Astrocyte (in vitro differentiated cells and primary cell): ENCODE data around the gene TTLL9. TPM values are rescaled to one million over a fixed set of nuclear protein-coding genes. Genes with fewer than 3 reads are reported as not detected.
A peak's percentile ranks its signal among the peaks of the same experiment; 100 is the strongest.

Source experiments
- DNase-seq: peaks from one replicate; pipeline ENCODE4 v3.0.0-alpha.2; 2010; ENCODE audit warnings: low read depth
- FAIRE-seq: peaks from 2 replicates; lab custom pipeline; 2011; peaks lifted over from hg19 to GRCh38; lab: Jason Lieb, UNC
- H2AFZ ChIP-seq: 2 replicates; pipeline ENCODE4 v1.6.0; 2012; ENCODE audit warnings: low read depth, low read length, inconsistent platforms
- H3K27ac ChIP-seq: 2 replicates; pipeline ENCODE4 v1.5.1; 2011; ENCODE audit warnings: low read depth, low read length, inconsistent platforms
- H3K27me3 ChIP-seq: 2 replicates; pipeline ENCODE4 v1.6.0; 2011; ENCODE audit warnings: low read length, inconsistent platforms; ENCODE audit not compliant: insufficient read depth
- H3K36me3 ChIP-seq: 2 replicates; pipeline ENCODE4 v1.5.1; 2011; ENCODE audit warnings: low read length, inconsistent platforms; ENCODE audit not compliant: insufficient read depth
- H3K4me1 ChIP-seq: 2 replicates; pipeline ENCODE4 v1.5.1; 2011; ENCODE audit warnings: low read length, inconsistent platforms; ENCODE audit not compliant: insufficient read depth
- H3K4me2 ChIP-seq: 2 replicates; pipeline ENCODE4 v1.6.0; 2012; ENCODE audit warnings: low read length, inconsistent platforms
- H3K4me3 ChIP-seq: 2 replicates; pipeline ENCODE4 v1.5.1; 2011; ENCODE audit warnings: low read depth, mild to moderate bottlenecking, low read length, inconsistent platforms; ENCODE audit not compliant: insufficient read depth
- H3K79me2 ChIP-seq: 2 replicates; pipeline ENCODE4 v1.6.0; 2012; ENCODE audit warnings: mild to moderate bottlenecking, low read length, inconsistent platforms; ENCODE audit not compliant: insufficient read depth
- H3K9ac ChIP-seq: 2 replicates; pipeline ENCODE4 v1.6.0; 2012; ENCODE audit warnings: mild to moderate bottlenecking, low read length, inconsistent platforms
- H3K9me3 ChIP-seq: 2 replicates; pipeline ENCODE4 v1.5.1; 2012; ENCODE audit warnings: low read depth, mild to moderate bottlenecking, low read length, inconsistent platforms; ENCODE audit not compliant: insufficient read depth
- H4K20me1 ChIP-seq: 2 replicates; pipeline ENCODE4 v1.6.0; 2012; ENCODE audit warnings: low read length, inconsistent platforms; ENCODE audit not compliant: insufficient read depth
- H3K27ac Mint-ChIP-seq: one replicate; pipeline ENCODE4 v1.8.0; 2021; ENCODE audit warnings: mild to moderate bottlenecking, mixed read lengths; ENCODE audit not compliant: unreplicated experiment
- H3K27me3 Mint-ChIP-seq: one replicate; pipeline ENCODE4 v1.8.0; 2021; ENCODE audit warnings: low read depth, mixed read lengths; ENCODE audit not compliant: unreplicated experiment
- H3K36me3 Mint-ChIP-seq: one replicate; pipeline ENCODE4 v1.8.0; 2021; ENCODE audit warnings: low read depth, mixed read lengths; ENCODE audit not compliant: unreplicated experiment
- H3K4me1 Mint-ChIP-seq: one replicate; pipeline ENCODE4 v1.8.0; 2021; ENCODE audit warnings: low read depth, mixed read lengths; ENCODE audit not compliant: unreplicated experiment
- H3K4me3 Mint-ChIP-seq: one replicate; pipeline ENCODE4 v1.8.0; 2021; ENCODE audit warnings: mild to moderate bottlenecking, moderate library complexity, mixed read lengths; ENCODE audit not compliant: unreplicated experiment
- H3K9me3 Mint-ChIP-seq: one replicate; pipeline ENCODE4 v1.8.0; 2021; ENCODE audit warnings: mild to moderate bottlenecking, mixed read lengths; ENCODE audit not compliant: unreplicated experiment
- EZH2 ChIP-seq: IDR thresholded peaks from 2 replicates; pipeline ENCODE4 v1.6.1; 2012; ENCODE audit warnings: mild to moderate bottlenecking, low read length, inconsistent platforms; ENCODE audit not compliant: insufficient read depth
- total RNA-seq: library from RNA; stranded (reverse); gene quantifications from 2 replicates; pipeline ENCODE4 v1.2.1, GENCODE V29; 2021
- TF ChIP-seq, protein P1 (sequence below): IDR thresholded peaks from 2 replicates; pipeline ENCODE4 v1.5.1; 2011; ENCODE audit warnings: low read depth, mild to moderate bottlenecking, inconsistent platforms, low read length, moderate library complexity; ENCODE audit not compliant: insufficient read depth

TTLL9 gene
- total RNA-seq, 1 donor from 2014 or later, result 0.41 TPM

DNA sequence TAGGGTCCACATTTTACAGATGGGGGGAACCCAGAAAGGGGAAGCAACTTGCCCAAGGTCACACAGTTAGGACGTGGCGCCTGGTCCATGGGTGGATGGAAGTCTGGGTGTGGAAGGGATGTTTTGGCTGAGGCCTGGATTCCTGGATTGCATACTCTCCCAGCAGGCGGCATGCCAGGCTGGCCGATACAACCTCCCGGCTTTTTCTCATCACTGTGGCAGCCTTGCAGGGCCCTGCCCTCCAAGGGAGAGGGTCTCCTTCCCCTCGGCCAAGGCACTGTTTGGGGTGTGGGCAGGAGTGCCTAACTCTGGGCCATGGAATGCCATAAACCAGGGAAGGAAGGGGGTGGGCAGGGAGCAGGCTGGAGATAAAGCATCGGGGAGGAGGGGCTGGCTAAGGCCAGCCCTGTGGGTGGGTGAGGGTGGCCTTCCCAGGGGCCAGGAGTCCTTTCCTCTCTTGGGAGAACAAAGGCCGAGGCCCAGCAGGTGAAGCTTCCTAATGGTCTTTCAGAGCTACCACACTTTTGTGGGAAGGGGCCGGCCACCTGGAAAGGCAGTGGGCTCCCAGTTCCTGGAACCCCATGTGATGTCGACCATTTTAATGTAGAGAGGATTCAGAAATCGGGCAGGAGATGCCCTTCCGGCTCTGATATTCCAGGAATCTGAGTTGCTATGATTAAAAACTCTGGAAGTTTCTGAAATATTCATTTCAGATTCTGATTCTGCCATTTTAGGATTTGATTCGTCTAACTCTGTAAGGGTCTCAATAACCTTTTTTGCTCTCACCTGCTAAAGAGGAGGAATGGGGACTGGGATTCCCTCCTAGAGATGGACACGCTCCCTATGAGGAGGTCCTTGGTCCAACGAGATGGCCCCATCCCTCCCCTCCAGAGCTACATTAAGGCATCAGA, 29.3 kb upstream of the TTLL9 start:
- TF ChIP-seq EZH2, result no peak
- TF ChIP-seq, protein P1, sequence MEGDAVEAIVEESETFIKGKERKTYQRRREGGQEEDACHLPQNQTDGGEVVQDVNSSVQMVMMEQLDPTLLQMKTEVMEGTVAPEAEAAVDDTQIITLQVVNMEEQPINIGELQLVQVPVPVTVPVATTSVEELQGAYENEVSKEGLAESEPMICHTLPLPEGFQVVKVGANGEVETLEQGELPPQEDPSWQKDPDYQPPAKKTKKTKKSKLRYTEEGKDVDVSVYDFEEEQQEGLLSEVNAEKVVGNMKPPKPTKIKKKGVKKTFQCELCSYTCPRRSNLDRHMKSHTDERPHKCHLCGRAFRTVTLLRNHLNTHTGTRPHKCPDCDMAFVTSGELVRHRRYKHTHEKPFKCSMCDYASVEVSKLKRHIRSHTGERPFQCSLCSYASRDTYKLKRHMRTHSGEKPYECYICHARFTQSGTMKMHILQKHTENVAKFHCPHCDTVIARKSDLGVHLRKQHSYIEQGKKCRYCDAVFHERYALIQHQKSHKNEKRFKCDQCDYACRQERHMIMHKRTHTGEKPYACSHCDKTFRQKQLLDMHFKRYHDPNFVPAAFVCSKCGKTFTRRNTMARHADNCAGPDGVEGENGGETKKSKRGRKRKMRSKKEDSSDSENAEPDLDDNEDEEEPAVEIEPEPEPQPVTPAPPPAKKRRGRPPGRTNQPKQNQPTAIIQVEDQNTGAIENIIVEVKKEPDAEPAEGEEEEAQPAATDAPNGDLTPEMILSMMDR, result no peak
- Mint-ChIP-seq H3K27me3 (no peaks in the 10 kb centered on the region), H3K4me1 (peaks cover 44% of the 10 kb centered on the region), H3K9me3 (peaks cover 3% of the 10 kb centered on the region), H3K27ac (peak overlapping the region; percentile 75), H3K4me3 (no peak overlapping the region), H3K36me3 (no peaks in the 10 kb centered on the region)
- H3K36me3 ChIP-seq, result no peaks in the 10 kb centered on the region
- H2AFZ ChIP-seq, result no peak overlapping the region
- no peak overlapping the region for H3K4me3 ChIP-seq
- peaks cover 79% of the 10 kb centered on the region for H3K4me1 ChIP-seq
- H3K79me2 ChIP-seq, result peaks cover 14% of the 10 kb centered on the region
- H3K9ac ChIP-seq, result peak overlapping the region; percentile 72
- H3K9me3 ChIP-seq, result no peaks in the 10 kb centered on the region
- DNase-seq (no peak), FAIRE-seq (no peak)
- H3K27me3 ChIP-seq, result no peaks in the 10 kb centered on the region
- H3K4me2 ChIP-seq, result peak overlapping the region; percentile 84
- H3K27ac ChIP-seq, result peak overlapping the region; percentile 85
- no peaks in the 10 kb centered on the region for H4K20me1 ChIP-seq

DNA sequence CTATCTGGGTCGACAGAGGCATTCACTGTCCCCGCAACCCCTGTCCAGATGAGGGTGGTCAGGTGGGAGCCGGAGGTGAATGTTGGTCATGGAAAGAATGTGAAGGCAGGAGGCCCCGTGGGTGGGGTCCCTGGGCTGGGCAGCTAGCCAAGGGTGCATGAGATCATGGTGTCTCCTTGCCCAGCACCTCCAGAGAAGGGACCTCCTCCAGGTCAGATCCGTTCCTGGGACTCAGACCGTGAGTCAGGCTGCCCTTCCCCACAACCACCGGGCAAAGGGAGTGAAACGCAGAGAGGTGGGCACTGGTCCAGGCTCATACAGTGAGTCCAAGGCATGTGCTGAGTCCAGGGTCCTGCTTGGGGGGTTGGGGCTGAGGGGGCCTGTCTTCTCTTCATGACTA, 28.5 kb upstream of the TTLL9 start:
- Histone ChIP-seq H2AFZ (no peak overlapping the region), H3K36me3 (no peaks in the 10 kb centered on the region), H3K9me3 (no peaks in the 10 kb centered on the region), H3K4me3 (peak overlapping the region; percentile 40), H4K20me1 (no peaks in the 10 kb centered on the region), H3K27ac (peak overlapping the region; percentile 85), H3K9ac (peak overlapping the region; percentile 72), H3K4me2 (peak overlapping the region; percentile 84), H3K4me1 (peaks cover 75% of the 10 kb centered on the region), H3K27me3 (no peaks in the 10 kb centered on the region), H3K79me2 (peaks cover 14% of the 10 kb centered on the region)
- H3K4me1 Mint-ChIP-seq, result peaks cover 38% of the 10 kb centered on the region
- peak overlapping the region; percentile 93 for H3K27ac Mint-ChIP-seq
- no peak for TF ChIP-seq EZH2
- TF ChIP-seq, protein P1, result no peak
- DNase-seq (peak; percentile 77), FAIRE-seq (no peak)
- H3K4me3 Mint-ChIP-seq, result peak overlapping the region; percentile 20
- peaks cover 3% of the 10 kb centered on the region for H3K9me3 Mint-ChIP-seq
- peaks cover 4% of the 10 kb centered on the region for H3K27me3 Mint-ChIP-seq
- H3K36me3 Mint-ChIP-seq, result no peaks in the 10 kb centered on the region
